OCI-LY7 (cell line): Measurements from ENCODE around the gene HLF.

ENCODE experiments used
- CTCF ChIP-seq: fragments of 200-600 bp; sonication (generic); conservative IDR thresholded peaks from 2 replicates; pipeline ENCODE4 v1.5.1; 2014; ENCODE audit warnings: mild to moderate bottlenecking, antibody characterized with exemption, low read length, moderate library complexity, mixed read lengths
- EZH2phosphoT487 ChIP-seq: fragments of 200-600 bp; sonication (generic); IDR thresholded peaks from 2 replicates; pipeline ENCODE4 v1.6.1; 2018; ENCODE audit warnings: low read depth, borderline replicate concordance, mild to moderate bottlenecking, mixed run types, antibody characterized with exemption, low read length, moderate library complexity, mixed read lengths

DNA sequence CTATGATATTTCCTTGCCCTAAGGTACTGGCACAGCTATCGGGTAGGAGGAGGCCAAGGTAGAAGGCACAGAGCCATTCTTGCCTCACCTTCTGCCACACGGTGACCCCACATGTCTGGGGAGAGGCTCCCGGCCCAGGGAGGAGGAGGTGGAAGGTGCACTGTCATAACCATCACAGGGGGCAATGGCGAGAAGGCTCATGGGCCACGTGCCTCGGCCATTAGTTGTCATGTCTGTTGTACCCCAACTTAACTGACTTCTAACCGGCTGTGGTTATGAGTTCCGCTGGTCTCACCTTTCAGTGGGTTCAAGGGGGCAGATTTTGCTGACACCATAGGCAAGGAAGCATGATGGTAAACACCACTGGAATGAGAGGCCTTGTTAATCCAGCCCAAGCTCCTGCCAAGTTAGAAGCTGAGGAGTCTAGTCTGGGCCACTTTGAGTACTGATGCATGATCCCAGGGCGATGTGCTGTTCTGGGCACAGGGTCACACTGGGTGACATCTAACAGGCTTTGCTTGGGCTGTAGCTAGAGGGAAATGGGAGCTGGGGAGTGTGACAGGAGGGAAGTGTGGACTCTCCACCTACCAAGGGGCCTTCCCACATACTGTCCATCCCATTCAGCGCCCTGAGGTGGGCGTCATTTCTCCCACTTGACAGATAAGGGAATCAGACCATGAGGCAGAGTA is 39.6 kb downstream of the HLF start:
- TF ChIP-seq CTCF (no peak), EZH2phosphoT487 (no peak)
